Kidney epithelial cell (primary cell): ENCODE results near the gene KCNH8. TPM values are rescaled to one million over a fixed set of nuclear protein-coding genes. Genes with fewer than 3 reads are reported as not detected.
A peak's percentile ranks its signal among the peaks of the same experiment; 100 is the strongest.

Source experiments
- DNase-seq: peaks from one replicate; pipeline ENCODE4 v3.0.0-alpha.2; 2010; ENCODE audit warnings: low read depth
- H3K27me3 ChIP-seq: 2 replicates; pipeline ENCODE4 v1.6.0; 2011; ENCODE audit warnings: low read length; ENCODE audit not compliant: control insufficient read depth, insufficient read depth
- H3K36me3 ChIP-seq: 2 replicates; pipeline ENCODE4 v1.5.1; 2011; ENCODE audit warnings: low read length; ENCODE audit not compliant: control insufficient read depth, insufficient read depth
- H3K4me3 ChIP-seq: 2 replicates; pipeline ENCODE4 v1.5.1; 2011; ENCODE audit warnings: low read depth, mild to moderate bottlenecking, control low read depth, low read length
- CTCF ChIP-seq: IDR thresholded peaks from 2 replicates; pipeline ENCODE4 v1.5.1; 2011; ENCODE audit warnings: mild to moderate bottlenecking, moderate library complexity, low read length, control low read depth, inconsistent platforms; ENCODE audit not compliant: insufficient read depth, poor library complexity, severe bottlenecking
- total RNA-seq: library from RNA; depleted of rRNA; stranded (reverse); fragments of >200 nt; gene quantifications from 2 replicates; pipeline ENCODE4 v1.2.3, GENCODE V29; 2015

KCNH8 gene
- total RNA-seq, 1 donor from 2014 or later: 0.88 TPM

GRCh38 chr3:19338769-19339168 lies 190.5 kb downstream of the KCNH8 start:
- Histone ChIP-seq H3K4me3 (no peak overlapping the region), H3K36me3 (no peaks in the 10 kb centered on the region), H3K27me3 (no peaks in the 10 kb centered on the region)
- no peak for TF ChIP-seq CTCF
- DNase-seq: no peak

GRCh38 chr3:19342389-19342788 lies 194.1 kb downstream of the KCNH8 start:
- TF ChIP-seq CTCF: no peak
- DNase-seq: no peak
- H3K27me3 ChIP-seq: no peaks in the 10 kb centered on the region
- H3K4me3 ChIP-seq: no peak overlapping the region
- no peaks in the 10 kb centered on the region for H3K36me3 ChIP-seq

- DNase-seq: no peak
- no peak for TF ChIP-seq CTCF
- H3K4me3 ChIP-seq: no peak overlapping the region
- H3K36me3 ChIP-seq: no peaks in the 10 kb centered on the region
- H3K27me3 ChIP-seq: no peaks in the 10 kb centered on the region
These were observed 198.4 kb downstream of the KCNH8 start for GRCh38 chr3:19346759-19347158.

- Histone ChIP-seq H3K36me3 (no peaks in the 10 kb centered on the region), H3K27me3 (no peaks in the 10 kb centered on the region), H3K4me3 (no peak overlapping the region)
- no peak for DNase-seq
- no peak for TF ChIP-seq CTCF
These were observed 199.4 kb downstream of the KCNH8 start for GRCh38 chr3:19347671-19348070.

- H3K36me3 ChIP-seq: no peaks in the 10 kb centered on the region
- H3K27me3 ChIP-seq: no peaks in the 10 kb centered on the region
- no peak for DNase-seq
- TF ChIP-seq CTCF: no peak
- H3K4me3 ChIP-seq: no peak overlapping the region
These were observed 200.2 kb downstream of the KCNH8 start for GRCh38 chr3:19348500-19348899.

GRCh38 chr3:19348941-19349564 lies 200.7 kb downstream of the KCNH8 start:
- Histone ChIP-seq H3K27me3 (no peaks in the 10 kb centered on the region), H3K4me3 (no peak overlapping the region), H3K36me3 (no peaks in the 10 kb centered on the region)
- no peak for DNase-seq
- peak; percentile 66 for TF ChIP-seq CTCF
